IPS DF 4.7 (cell line): Measurements from ENCODE around the gene ZFAND3.

Source experiments
- DNase-seq: peaks from one replicate; pipeline ENCODE4 v3.0.0-alpha.2; 2013; ENCODE audit warnings: low spot score; ENCODE audit errors: extremely low read depth

The ZFAND3 gene

DNA sequence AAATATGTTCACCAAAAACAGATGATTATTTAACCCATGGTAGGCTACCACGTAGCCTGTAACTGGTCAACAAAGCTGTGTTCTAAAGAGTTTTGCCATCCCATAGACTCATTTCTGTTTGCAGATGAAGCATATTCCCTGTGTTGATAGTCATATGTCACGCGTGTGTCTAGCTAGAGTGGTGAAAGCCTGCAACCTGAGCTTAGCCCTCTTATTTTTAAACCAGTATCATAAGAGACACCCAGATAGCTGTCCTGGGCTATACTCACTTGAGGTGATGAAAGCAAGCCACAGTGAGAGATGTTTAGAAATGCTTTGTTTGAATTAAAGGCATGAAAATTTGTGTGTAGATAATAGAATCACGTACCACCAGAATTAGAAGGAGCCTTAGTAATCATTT is 307.8 kb downstream of the ZFAND3 start:
- DNase-seq: no peak

- no peak for DNase-seq
These were observed 312.0 kb downstream of the ZFAND3 start for GRCh38 chr6:38131527-38131965.

- no peak for DNase-seq
These were observed 314.6 kb downstream of the ZFAND3 start for GRCh38 chr6:38133932-38134703.

DNA sequence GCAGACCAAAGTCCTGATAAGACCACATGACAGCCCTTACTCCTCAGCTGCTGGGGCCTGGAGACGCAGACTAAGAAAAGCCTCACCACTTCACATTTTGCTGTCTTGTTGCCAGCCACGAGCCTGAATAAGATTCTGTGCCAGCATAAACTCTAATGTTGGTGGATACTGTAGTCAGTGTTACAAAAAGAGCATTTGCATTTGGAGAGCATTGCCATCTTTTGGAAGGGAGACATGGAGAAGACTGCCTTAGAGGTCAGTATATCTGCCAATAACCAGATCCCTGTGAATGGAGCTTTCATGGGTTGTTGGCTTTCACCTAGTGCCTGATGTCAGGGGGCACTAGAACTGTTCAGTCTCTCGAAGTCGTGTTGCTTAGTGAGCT is 315.2 kb downstream of the ZFAND3 start:
- DNase-seq: no peak

- DNase-seq: no peak
These were observed 317.0 kb downstream of the ZFAND3 start for GRCh38 chr6:38136547-38136946.

- DNase-seq: peak; percentile 22
These were observed 318.2 kb downstream of the ZFAND3 start for GRCh38 chr6:38137608-38138265.

- peak; percentile 60 for DNase-seq
These were observed 318.8 kb downstream of the ZFAND3 start for GRCh38 chr6:38138374-38138773.

GRCh38 chr6:38141085-38141484 is 321.6 kb downstream of the ZFAND3 start:
- no peak for DNase-seq

DNA sequence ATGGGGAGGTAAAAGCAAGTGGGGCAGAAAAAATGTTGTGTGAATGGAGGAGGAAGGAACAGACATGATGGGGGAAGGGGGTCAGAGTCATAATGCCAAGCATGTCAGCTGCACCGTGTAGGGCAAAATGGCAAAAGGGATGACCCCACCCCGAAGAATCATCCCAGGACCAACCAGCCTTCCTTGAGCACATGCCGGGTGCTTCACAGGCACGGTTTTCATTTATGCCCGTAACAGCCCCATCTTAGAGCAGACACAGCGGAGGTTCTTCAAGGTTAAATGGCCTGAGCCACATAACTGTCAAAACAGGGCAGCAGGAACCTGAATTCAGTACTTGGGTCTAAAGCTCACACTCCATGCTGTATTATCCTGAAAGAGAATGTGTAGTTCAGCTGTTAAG is 322.2 kb downstream of the ZFAND3 start:
- DNase-seq: no peak

DNA sequence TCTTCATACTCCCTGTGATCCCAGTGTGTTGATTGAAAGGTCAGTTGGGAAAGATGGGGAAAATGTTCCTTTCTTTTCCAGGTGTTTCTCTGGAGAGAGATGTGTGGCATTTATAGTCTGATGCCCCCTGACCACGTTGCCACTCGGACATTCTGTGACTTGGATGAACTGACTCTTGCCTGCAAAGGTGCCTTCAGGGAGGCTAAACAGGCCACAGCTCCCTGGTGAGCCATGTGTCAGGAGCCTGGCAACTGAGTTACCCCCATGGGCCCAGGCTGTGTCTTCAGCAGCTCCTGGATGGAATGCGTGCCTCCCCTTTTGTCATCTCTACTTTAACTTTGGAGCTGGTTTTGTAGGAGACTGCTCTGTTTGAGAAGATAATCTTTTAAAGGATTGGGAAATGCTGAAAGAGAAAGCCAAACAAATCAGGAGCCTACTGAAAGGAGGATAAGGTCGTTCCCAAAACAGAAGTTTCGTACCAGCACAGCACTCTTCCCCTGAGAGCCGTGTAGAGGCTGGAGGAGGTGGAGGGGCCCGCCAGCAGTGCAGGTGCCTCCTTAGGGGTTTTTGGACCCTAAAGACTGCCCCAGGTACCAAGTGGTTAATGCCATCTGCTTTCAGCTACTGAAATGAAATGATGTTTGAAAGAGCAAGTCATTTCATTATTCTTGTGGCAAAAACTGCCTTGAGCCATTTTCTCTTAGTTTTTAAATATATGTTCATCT is 322.8 kb downstream of the ZFAND3 start:
- no peak for DNase-seq

- no peak for DNase-seq
These were observed 323.9 kb downstream of the ZFAND3 start for GRCh38 chr6:38143191-38144150.

GRCh38 chr6:38144365-38144945 is 324.9 kb downstream of the ZFAND3 start:
- no peak for DNase-seq

- DNase-seq: no peak
These were observed 326.6 kb downstream of the ZFAND3 start for GRCh38 chr6:38146021-38146733.

DNA sequence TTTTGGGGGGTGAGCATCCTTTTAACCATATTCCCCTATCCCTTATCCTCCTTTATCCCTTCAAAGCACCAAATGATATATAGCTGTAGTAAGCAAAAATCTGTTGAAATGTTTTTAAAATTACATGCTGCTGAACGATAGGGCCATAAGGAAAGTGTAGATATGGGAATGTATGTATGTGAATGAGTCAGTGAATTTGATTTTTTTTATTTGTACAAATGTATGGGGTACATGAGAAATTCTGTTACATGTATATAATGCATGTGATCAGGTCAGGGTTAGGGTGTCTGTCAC is 327.2 kb downstream of the ZFAND3 start:
- DNase-seq: no peak

DNA sequence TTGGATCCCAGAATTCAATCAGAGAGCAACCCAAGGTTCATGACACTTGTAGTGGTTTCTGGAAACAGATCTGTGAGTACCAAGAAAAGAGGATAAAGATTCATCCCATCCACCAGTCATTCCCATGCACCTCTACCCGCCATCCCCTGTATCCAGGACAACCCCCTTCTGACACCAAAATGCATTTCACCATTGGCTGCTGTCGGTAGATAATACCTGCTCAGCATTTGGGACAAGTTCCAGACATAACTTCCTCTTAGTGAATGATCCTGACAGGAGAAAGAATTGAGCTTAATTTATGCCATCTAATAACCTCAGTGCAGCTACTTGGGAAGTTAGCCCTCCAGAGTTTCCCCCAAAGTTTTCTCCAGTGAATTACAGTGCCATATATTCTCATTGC is 329.1 kb downstream of the ZFAND3 start:
- no peak for DNase-seq

GRCh38 chr6:38149531-38149930 is 330.0 kb downstream of the ZFAND3 start:
- DNase-seq: no peak

- no peak for DNase-seq
These were observed 330.5 kb downstream of the ZFAND3 start for GRCh38 chr6:38150021-38150420.

DNA sequence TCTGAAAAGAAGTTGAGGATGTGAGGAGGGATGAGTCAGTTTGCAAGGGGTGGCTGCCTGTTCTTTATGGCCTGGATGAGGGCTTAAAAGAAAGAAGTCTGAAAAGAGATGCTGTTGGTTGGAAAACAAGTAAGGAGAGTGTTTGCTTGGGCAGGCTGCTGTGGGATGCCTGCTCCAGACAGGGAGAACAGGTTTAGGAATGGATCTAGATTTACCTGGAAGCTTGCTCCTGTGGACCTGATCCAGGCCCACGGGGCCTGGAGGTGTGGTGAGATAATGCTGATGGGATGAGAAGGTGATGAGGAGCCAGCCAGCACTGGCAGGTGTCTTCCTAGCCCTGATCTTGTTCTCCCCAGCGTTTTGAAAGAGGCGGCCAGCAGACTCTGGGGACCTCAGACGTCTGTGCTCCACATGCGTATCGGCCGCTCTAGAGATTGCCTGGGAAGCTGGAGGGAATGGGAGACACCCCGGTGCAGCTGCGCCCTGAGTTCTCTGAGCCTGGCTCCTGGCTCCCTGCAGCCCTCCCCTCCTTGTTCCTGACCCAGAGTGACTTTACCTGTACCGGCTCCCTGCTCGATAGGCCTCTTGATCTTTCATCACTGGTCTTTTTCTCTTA is 331.3 kb downstream of the ZFAND3 start:
- DNase-seq: no peak

DNA sequence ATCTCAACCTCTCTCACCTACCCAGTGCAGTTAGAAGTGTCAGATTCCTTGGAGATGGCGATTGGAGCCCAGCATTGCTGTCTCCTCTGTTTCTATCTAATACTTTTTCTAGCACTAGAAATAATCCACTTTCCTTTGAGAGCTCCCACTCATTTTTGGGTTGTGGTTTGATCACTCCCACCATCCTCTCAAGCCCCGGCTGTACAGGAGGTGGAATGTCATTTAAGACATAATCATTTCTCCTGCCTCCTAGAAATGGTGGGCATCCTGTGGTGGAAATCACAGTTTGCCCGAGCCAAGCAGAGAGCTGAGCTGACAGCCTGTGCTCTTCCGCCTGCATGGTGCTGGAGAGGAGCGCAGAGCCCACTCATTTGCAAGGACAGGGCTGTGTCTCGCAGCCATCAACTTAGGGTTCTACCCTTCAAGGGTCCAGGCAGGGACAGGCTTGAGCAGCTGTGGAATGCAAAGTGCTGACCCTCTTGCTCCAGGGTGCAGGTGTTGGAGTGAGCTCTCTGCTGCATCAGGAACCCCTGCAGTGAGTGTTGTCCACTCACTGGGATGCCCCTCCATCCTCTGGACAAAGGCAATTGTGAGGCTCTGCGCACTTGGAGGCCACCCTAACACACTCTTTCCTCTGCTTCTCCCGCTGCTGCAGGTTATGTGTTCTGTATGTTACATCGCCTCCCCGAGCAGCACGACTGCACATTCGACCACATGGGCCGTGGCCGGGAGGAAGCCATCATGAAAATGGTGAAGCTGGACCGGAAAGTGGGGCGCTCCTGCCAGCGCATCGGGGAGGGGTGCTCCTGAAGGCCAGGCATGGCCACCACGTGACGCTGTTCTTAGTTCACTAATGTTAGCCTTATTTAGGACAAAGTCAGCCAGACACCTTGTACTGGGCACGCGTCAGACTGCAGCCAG is 332.3 kb downstream of the ZFAND3 start:
- DNase-seq: no peak
